IPS-18a (cell line): ENCODE measurements around the gene DHX58.

Source experiments
- H3K27ac ChIP-seq: one replicate; pipeline ENCODE4 v1.5.1; 2013; ENCODE audit warnings: low read length
- H3K27me3 ChIP-seq: one replicate; pipeline ENCODE4 v1.6.1; 2013; ENCODE audit warnings: mild to moderate bottlenecking, low read length; ENCODE audit not compliant: control insufficient read depth, insufficient read depth
- H3K36me3 ChIP-seq: one replicate; pipeline ENCODE4 v1.6.1; 2013; ENCODE audit warnings: low read depth, low read length; ENCODE audit not compliant: control insufficient read depth
- H3K4me1 ChIP-seq: one replicate; pipeline ENCODE4 v1.6.1; 2013; ENCODE audit warnings: low read depth, low read length; ENCODE audit not compliant: control insufficient read depth
- H3K4me3 ChIP-seq: one replicate; pipeline ENCODE4 v1.5.1; 2013; ENCODE audit warnings: low read length
- H3K9ac ChIP-seq: one replicate; pipeline ENCODE4 v1.6.1; 2013; ENCODE audit warnings: mild to moderate bottlenecking, low read length, moderate library complexity
- H3K9me3 ChIP-seq: one replicate; pipeline ENCODE4 v1.6.1; 2013; ENCODE audit warnings: low read depth, low read length; ENCODE audit not compliant: control insufficient read depth

DHX58 gene

GRCh38 chr17:42090964-42091790 lies 21.3 kb downstream of the DHX58 start:
- no peak overlapping the region for H3K4me3 ChIP-seq
- peaks cover under 1% of the 10 kb centered on the region for H3K27me3 ChIP-seq
- no peak overlapping the region for H3K9ac ChIP-seq
- no peak overlapping the region for H3K27ac ChIP-seq
- no peaks in the 10 kb centered on the region for H3K9me3 ChIP-seq
- no peaks in the 10 kb centered on the region for H3K36me3 ChIP-seq
- no peaks in the 10 kb centered on the region for H3K4me1 ChIP-seq

DNA sequence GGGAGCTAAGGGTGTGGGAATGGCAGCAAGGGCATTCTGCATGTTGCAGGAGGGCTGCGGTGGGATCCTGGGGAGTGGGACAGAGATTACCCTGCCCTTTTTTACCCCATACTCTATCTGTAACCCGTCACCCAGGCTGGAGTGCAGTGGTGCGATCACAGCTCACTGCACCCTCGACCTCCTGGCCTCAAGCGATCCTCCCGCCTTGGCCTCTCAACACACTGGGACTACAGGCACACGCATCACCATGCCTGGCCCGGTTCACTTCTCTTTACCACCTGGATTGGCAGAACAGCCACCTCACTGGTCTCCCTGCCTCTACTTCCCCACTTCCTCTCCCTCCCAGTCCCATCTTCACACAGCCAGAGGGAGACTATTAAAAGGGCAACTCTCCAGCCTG lies 23.8 kb downstream of the DHX58 start:
- no peak overlapping the region for H3K27ac ChIP-seq
- no peak overlapping the region for H3K9ac ChIP-seq
- no peak overlapping the region for H3K4me3 ChIP-seq

GRCh38 chr17:42087736-42088705 lies 24.5 kb downstream of the DHX58 start:
- Histone ChIP-seq H3K4me3 (no peak overlapping the region), H3K9ac (no peak overlapping the region), H3K27ac (no peak overlapping the region), H3K36me3 (no peaks in the 10 kb centered on the region), H3K4me1 (no peaks in the 10 kb centered on the region), H3K9me3 (no peaks in the 10 kb centered on the region), H3K27me3 (no peaks in the 10 kb centered on the region)

More for the DNA sequence above, 23.8 kb downstream of the DHX58 start:
- Histone ChIP-seq H3K4me1 (no peaks in the 10 kb centered on the region), H3K27me3 (no peaks in the 10 kb centered on the region), H3K36me3 (no peaks in the 10 kb centered on the region), H3K9me3 (no peaks in the 10 kb centered on the region)

- Histone ChIP-seq H3K4me3 (no peak overlapping the region), H3K27ac (no peak overlapping the region), H3K4me1 (no peaks in the 10 kb centered on the region), H3K27me3 (no peaks in the 10 kb centered on the region), H3K9me3 (no peaks in the 10 kb centered on the region), H3K9ac (no peak overlapping the region), H3K36me3 (no peaks in the 10 kb centered on the region)
Measured at GRCh38 chr17:42087042-42087701, 25.3 kb downstream of the DHX58 start.

DNA sequence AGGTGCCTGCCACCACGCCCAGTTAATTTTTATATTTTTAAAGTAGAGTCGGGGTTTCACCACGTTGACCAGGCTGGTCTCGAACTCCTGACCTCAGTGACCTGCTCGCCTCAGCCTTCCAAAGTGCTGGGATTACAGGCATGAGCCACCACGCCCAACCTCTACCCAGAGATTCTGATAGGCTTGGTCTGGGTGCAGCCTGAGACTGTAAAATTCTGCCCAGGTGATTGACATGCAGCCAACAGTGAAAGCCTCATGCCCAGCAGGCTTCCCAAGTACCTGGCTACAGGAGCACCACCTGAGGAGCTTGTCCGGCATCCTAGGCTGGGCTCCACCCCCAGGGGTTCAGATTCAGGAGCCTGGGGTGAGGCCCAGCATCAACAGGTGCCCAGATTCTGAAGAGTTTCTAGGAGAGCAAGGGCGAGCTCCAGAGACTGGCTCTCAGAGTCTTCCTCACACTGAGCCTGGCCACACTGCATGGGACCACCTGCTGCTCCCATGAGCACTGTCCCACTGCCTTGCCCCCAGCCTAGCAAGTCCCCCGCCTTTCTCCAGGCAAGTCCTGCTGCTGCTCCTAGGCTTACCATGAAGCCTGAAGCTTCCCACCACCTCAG lies 30.9 kb downstream of the DHX58 start:
- Histone ChIP-seq H3K27ac (no peak overlapping the region), H3K36me3 (no peaks in the 10 kb centered on the region), H3K9me3 (no peaks in the 10 kb centered on the region), H3K4me1 (no peaks in the 10 kb centered on the region), H3K4me3 (no peak overlapping the region), H3K9ac (no peak overlapping the region), H3K27me3 (no peaks in the 10 kb centered on the region)

- no peak overlapping the region for H3K9ac ChIP-seq
- H3K27me3 ChIP-seq: no peaks in the 10 kb centered on the region
- H3K27ac ChIP-seq: no peak overlapping the region
- H3K9me3 ChIP-seq: no peaks in the 10 kb centered on the region
- no peak overlapping the region for H3K4me3 ChIP-seq
- no peaks in the 10 kb centered on the region for H3K4me1 ChIP-seq
- H3K36me3 ChIP-seq: no peaks in the 10 kb centered on the region
Measured at GRCh38 chr17:42079541-42079940, 33.0 kb downstream of the DHX58 start.

- no peaks in the 10 kb centered on the region for H3K9me3 ChIP-seq
- H3K27me3 ChIP-seq: peaks cover under 1% of the 10 kb centered on the region
- H3K36me3 ChIP-seq: no peaks in the 10 kb centered on the region
- H3K27ac ChIP-seq: no peak overlapping the region
- H3K4me3 ChIP-seq: no peak overlapping the region
- no peaks in the 10 kb centered on the region for H3K4me1 ChIP-seq
- H3K9ac ChIP-seq: no peak overlapping the region
Measured at GRCh38 chr17:42078396-42079043, 34.0 kb downstream of the DHX58 start.

GRCh38 chr17:42077755-42078154 lies 34.8 kb downstream of the DHX58 start:
- Histone ChIP-seq H3K27me3 (peaks cover 8% of the 10 kb centered on the region), H3K36me3 (no peaks in the 10 kb centered on the region), H3K9ac (no peak overlapping the region), H3K27ac (no peak overlapping the region), H3K9me3 (no peaks in the 10 kb centered on the region), H3K4me3 (no peak overlapping the region), H3K4me1 (no peaks in the 10 kb centered on the region)

DNA sequence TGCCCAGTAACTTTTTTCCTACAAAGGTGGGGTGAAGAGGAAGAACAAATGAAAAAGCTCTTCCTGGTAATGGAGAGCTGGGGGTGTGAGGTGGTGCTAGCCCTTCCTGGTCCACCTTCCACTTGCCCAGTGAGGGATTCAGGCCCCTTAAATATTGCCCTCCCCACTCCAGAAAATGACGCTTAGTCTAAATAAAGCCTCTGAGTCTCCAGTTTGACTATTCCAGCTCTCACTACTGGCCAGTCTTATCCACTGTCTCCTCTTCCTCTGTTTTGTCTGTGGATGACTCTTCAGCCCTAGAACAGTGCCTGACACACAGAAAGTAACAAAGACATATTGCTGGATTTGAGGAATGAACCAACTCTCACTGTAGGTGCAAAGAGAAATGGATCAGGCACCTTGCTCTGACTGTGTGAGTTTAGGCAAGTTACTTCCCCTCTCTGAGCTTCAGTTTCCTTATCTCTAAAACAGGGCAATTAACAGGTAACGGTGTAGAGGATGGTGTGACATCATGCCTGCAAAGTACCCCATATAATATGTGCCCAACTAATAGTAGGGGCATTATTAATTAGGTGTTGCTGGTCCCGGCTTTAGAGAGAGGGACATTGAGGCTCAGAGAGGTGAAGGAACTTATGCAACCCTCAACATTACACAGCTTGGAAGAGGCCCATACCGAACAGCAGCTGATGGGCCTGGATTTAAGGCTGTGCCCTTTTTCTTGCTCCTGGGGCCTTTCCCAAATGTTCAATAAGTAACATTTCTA lies 35.5 kb downstream of the DHX58 start:
- Histone ChIP-seq H3K4me3 (no peak overlapping the region), H3K9ac (no peak overlapping the region), H3K36me3 (no peaks in the 10 kb centered on the region), H3K9me3 (no peaks in the 10 kb centered on the region), H3K27me3 (peaks cover 14% of the 10 kb centered on the region), H3K27ac (no peak overlapping the region), H3K4me1 (peaks cover under 1% of the 10 kb centered on the region)

DNA sequence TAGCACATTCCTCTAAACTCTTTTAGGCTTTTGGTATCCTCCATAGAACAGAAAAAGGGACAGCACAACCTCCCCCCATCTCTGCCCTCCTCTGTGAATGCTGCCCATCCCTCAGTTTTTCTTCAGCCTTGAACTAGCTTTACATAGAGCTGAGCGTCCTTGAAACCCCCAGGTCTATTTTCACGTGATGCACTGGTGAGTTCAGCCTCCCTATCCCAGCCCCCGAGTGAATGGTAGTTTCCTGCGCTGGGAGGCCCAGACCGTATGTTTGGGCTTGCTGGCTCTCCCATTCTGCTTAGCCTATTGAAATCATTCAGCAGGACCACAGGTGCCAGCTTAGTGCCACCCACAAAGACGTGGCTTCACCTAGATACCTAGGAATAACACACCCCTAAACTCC lies 36.7 kb downstream of the DHX58 start:
- H3K27ac ChIP-seq: no peak overlapping the region
- no peaks in the 10 kb centered on the region for H3K9me3 ChIP-seq
- no peak overlapping the region for H3K4me3 ChIP-seq
- peaks cover 19% of the 10 kb centered on the region for H3K27me3 ChIP-seq
- no peaks in the 10 kb centered on the region for H3K36me3 ChIP-seq
- peaks cover 7% of the 10 kb centered on the region for H3K4me1 ChIP-seq
- no peak overlapping the region for H3K9ac ChIP-seq
